Measurements from ENCODE around the gene QPRT.

DNA sequence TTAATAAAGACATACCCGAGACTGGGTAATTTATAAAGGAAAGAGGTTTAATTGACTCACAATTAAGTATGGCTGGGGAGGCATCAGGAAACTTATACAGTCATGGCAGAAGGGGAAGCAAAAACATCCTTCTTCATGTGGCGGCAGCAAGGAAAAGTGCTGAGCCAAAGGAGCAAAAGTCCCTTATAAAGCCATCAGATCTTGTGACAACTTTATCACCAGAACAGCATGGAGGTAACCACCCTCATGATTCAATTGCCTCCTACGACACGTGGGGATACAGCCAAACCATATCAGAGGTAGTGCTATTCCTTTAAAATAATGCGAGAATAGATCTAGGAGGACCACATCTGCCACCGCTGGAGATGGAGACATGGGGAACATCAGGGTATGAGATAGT, 57.8 kb downstream of the QPRT start:
- TF ChIP-seq, protein P1, sequence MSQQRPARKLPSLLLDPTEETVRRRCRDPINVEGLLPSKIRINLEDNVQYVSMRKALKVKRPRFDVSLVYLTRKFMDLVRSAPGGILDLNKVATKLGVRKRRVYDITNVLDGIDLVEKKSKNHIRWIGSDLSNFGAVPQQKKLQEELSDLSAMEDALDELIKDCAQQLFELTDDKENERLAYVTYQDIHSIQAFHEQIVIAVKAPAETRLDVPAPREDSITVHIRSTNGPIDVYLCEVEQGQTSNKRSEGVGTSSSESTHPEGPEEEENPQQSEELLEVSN (IDR thresholded peaks at IDR 0.05), result no peak
- no peak for TF ChIP-seq RBBP5 (IDR thresholded peaks at IDR 0.05; ENCODE audit: borderline replicate concordance, low read depth, low read length)
- TF ChIP-seq SAP30 (IDR thresholded peaks at IDR 0.05; ENCODE audit: insufficient read depth, insufficient replicate concordance, low read length), result no peak
- TF ChIP-seq SUZ12 (IDR thresholded peaks at IDR 0.05; ENCODE audit: low read length), result no peak
- TF ChIP-seq POLR2A (IDR thresholded peaks at IDR 0.05; ENCODE audit: control extremely low read depth in 1 of 2, low read depth in 2 of 2, low read length in 2 of 2), result no peak
- TF ChIP-seq, protein P2, sequence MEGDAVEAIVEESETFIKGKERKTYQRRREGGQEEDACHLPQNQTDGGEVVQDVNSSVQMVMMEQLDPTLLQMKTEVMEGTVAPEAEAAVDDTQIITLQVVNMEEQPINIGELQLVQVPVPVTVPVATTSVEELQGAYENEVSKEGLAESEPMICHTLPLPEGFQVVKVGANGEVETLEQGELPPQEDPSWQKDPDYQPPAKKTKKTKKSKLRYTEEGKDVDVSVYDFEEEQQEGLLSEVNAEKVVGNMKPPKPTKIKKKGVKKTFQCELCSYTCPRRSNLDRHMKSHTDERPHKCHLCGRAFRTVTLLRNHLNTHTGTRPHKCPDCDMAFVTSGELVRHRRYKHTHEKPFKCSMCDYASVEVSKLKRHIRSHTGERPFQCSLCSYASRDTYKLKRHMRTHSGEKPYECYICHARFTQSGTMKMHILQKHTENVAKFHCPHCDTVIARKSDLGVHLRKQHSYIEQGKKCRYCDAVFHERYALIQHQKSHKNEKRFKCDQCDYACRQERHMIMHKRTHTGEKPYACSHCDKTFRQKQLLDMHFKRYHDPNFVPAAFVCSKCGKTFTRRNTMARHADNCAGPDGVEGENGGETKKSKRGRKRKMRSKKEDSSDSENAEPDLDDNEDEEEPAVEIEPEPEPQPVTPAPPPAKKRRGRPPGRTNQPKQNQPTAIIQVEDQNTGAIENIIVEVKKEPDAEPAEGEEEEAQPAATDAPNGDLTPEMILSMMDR (IDR thresholded peaks at IDR 0.05; ENCODE audit: control extremely low read depth in 1 of 3, insufficient read depth in 1 of 3, low read depth in 1 of 3, low read length in 3 of 3), result no peak
- TF ChIP-seq JUND (IDR thresholded peaks at IDR 0.05; ENCODE audit: low read length), result no peak
- no peak for TF ChIP-seq YY1 (IDR thresholded peaks at IDR 0.05; ENCODE audit: low read depth, low read length)
- TF ChIP-seq POLR2AphosphoS5 (IDR thresholded peaks at IDR 0.05; ENCODE audit: low read depth, low read length), result no peak
- TF ChIP-seq CHD1 (IDR thresholded peaks at IDR 0.05; ENCODE audit: low read depth, low read length), result no peak
- no peak for TF ChIP-seq CREB1 (IDR thresholded peaks at IDR 0.05)
- no peak for TF ChIP-seq RFX5 (IDR thresholded peaks at IDR 0.05; ENCODE audit: borderline replicate concordance, low read depth, low read length)
- TF ChIP-seq SP1 (IDR thresholded peaks at IDR 0.05; ENCODE audit: low read depth, low read length), result no peak
